ENCODE results near the gene TSC22D4. TPM values are rescaled to one million over a fixed set of nuclear protein-coding genes. Genes with fewer than 3 reads are reported as not detected.
A peak's percentile ranks its signal among the peaks of the same experiment; 100 is the strongest.
"Not testable (repeated sequence)": the region's sequence is repeated elsewhere in the genome, so short reads cannot be mapped to it uniquely, and the experiment has no call there.

TSC22D4 gene
- total RNA-seq, 1 donor from 2014 or later = 18.5 TPM

- no peak for DNase-seq (ENCODE audit: low read depth in 2 of 2)
Measured at GRCh38 chr7:100446040-100446439, 33.0 kb downstream of the TSC22D4 start.

GRCh38 chr7:100444311-100445278 lies 34.4 kb downstream of the TSC22D4 start:
- DNase-seq (ENCODE audit: low read depth in 2 of 2) = peak; percentile 98 to 99

- DNase-seq (ENCODE audit: low read depth in 2 of 2) = no peak
Measured at GRCh38 chr7:100443096-100443840, 35.7 kb downstream of the TSC22D4 start.

GRCh38 chr7:100441641-100442535 lies 37.1 kb downstream of the TSC22D4 start:
- no peak for DNase-seq (ENCODE audit: low read depth in 2 of 2)

- DNase-seq (ENCODE audit: low read depth in 2 of 2) = not testable (repeated sequence)
Measured at GRCh38 chr7:100439244-100439643, 39.8 kb downstream of the TSC22D4 start.

GRCh38 chr7:100438731-100439130 lies 40.3 kb downstream of the TSC22D4 start:
- not testable (repeated sequence) for DNase-seq (ENCODE audit: low read depth in 2 of 2)

GRCh38 chr7:100438172-100438571 lies 40.8 kb downstream of the TSC22D4 start:
- DNase-seq (ENCODE audit: low read depth in 2 of 2) = no peak

GRCh38 chr7:100437150-100438100 lies 41.6 kb downstream of the TSC22D4 start:
- no peak for DNase-seq (ENCODE audit: low read depth in 2 of 2)

- peak in 1 of 2 donors; percentile 31 for DNase-seq (ENCODE audit: low read depth in 2 of 2)
Measured at GRCh38 chr7:100435401-100436304, 43.4 kb downstream of the TSC22D4 start.

- no peak for DNase-seq (ENCODE audit: low read depth in 2 of 2)
Measured at GRCh38 chr7:100434297-100435144, 44.5 kb downstream of the TSC22D4 start.

- no peak for DNase-seq (ENCODE audit: low read depth in 2 of 2)
Measured at GRCh38 chr7:100433592-100434296, 45.3 kb downstream of the TSC22D4 start.

- DNase-seq (ENCODE audit: low read depth in 2 of 2) = no peak
Measured at GRCh38 chr7:100433276-100433591, 45.8 kb downstream of the TSC22D4 start.

- DNase-seq (ENCODE audit: low read depth in 2 of 2) = no peak
Measured at GRCh38 chr7:100432621-100433275, 46.3 kb downstream of the TSC22D4 start.

GRCh38 chr7:100432053-100432452 lies 47.0 kb downstream of the TSC22D4 start:
- no peak for DNase-seq (ENCODE audit: low read depth in 2 of 2)

GRCh38 chr7:100431286-100431735 lies 47.7 kb downstream of the TSC22D4 start:
- DNase-seq (ENCODE audit: low read depth in 2 of 2) = no peak

- DNase-seq (ENCODE audit: low read depth in 2 of 2) = peak in 1 of 2 donors; percentile 32
Measured at GRCh38 chr7:100430493-100431285, 48.3 kb downstream of the TSC22D4 start.

Measured in dermis microvascular lymphatic vessel endothelial cell (primary cell).